Smooth muscle cell (in vitro differentiated cells): ENCODE data around the gene CEP131. TPM values are rescaled to one million over a fixed set of nuclear protein-coding genes. Genes with fewer than 3 reads are reported as not detected.

Experiments used
- DNase-seq: peaks from one replicate; lab custom pipeline; 2025; ENCODE audit not compliant: unreplicated experiment; lab: John Stamatoyannopoulos, UW
- H2AFZ ChIP-seq: fragments of 200-600 bp; sonication (generic); 2 replicates; pipeline ENCODE4 v1.6.0; 2016; ENCODE audit warnings: antibody characterized with exemption, low read depth, mild to moderate bottlenecking
- H3F3A ChIP-seq: fragments of 200-600 bp; sonication (generic); 2 replicates; pipeline ENCODE4 v1.6.0; 2017; ENCODE audit warnings: antibody characterized with exemption, low read depth
- H3K27ac ChIP-seq: fragments of 200-600 bp; sonication (generic); 2 replicates; pipeline ENCODE4 v1.5.1; 2016; ENCODE audit warnings: low read depth, mild to moderate bottlenecking
- H3K27me3 ChIP-seq: fragments of 200-600 bp; sonication (generic); 2 replicates; pipeline ENCODE4 v1.6.1; 2016; ENCODE audit warnings: low read depth, mild to moderate bottlenecking
- H3K36me3 ChIP-seq: fragments of 200-600 bp; sonication (generic); 2 replicates; pipeline ENCODE4 v1.5.1; 2016; ENCODE audit warnings: low read depth
- H3K4me1 ChIP-seq: fragments of 200-600 bp; sonication (generic); 2 replicates; pipeline ENCODE4 v1.5.1; 2016; ENCODE audit warnings: low read depth
- H3K4me2 ChIP-seq: fragments of 200-600 bp; sonication (generic); 2 replicates; pipeline ENCODE4 v1.6.0; 2016; ENCODE audit warnings: mild to moderate bottlenecking
- H3K4me3 ChIP-seq: fragments of 200-600 bp; sonication (generic); 2 replicates; pipeline ENCODE4 v1.5.1; 2016; ENCODE audit warnings: mild to moderate bottlenecking
- H3K79me2 ChIP-seq: fragments of 200-600 bp; sonication (generic); 2 replicates; pipeline ENCODE4 v1.6.0; 2016; ENCODE audit warnings: low read depth, mild to moderate bottlenecking
- H3K9ac ChIP-seq: fragments of 200-600 bp; sonication (generic); 2 replicates; pipeline ENCODE4 v1.6.0; 2016; ENCODE audit warnings: low read depth
- H3K9me3 ChIP-seq: fragments of 200-600 bp; sonication (generic); replicated peaks from 2 replicates; pipeline ENCODE4 v1.5.1; 2016; ENCODE audit warnings: low read depth
- H4K20me1 ChIP-seq: fragments of 200-600 bp; sonication (generic); 2 replicates; pipeline ENCODE4 v1.6.0; 2016; ENCODE audit warnings: low read depth
- WGBS: methylation state at CpG from one replicate; pipeline ENCODE4 v1.1.7; 2016; ENCODE audit warnings: low lambda C conversion rate; 5-methylcytosine and 5-hydroxymethylcytosine counted together
- polyA plus RNA-seq: library from polyadenylated mRNA; unstranded; fragments of >200 nt; fragmentation: Nextera tagmentation; extraction: Ambion mirVana; gene quantifications from 2 replicates; pipeline ENCODE4 v1.2.1, GENCODE V29; 2016
- total RNA-seq: library from RNA; depleted of rRNA; stranded (reverse); fragments of >200 nt; gene quantifications from 2 replicates; pipeline ENCODE4 v1.2.3, GENCODE V29; 2014
- TF ChIP-seq, protein P1 (sequence below): fragments of 200-600 bp; sonication (generic); IDR thresholded peaks from 2 replicates; pipeline ENCODE4 v1.5.1; 2017; ENCODE audit warnings: borderline replicate concordance, mild to moderate bottlenecking, antibody characterized with exemption; ENCODE audit not compliant: insufficient read depth, poor library complexity, severe bottlenecking

Gene CEP131
- total and polyA plus RNA-seq, 2 experiments from 2014 or later: 3.0 to 13.4 TPM

DNA sequence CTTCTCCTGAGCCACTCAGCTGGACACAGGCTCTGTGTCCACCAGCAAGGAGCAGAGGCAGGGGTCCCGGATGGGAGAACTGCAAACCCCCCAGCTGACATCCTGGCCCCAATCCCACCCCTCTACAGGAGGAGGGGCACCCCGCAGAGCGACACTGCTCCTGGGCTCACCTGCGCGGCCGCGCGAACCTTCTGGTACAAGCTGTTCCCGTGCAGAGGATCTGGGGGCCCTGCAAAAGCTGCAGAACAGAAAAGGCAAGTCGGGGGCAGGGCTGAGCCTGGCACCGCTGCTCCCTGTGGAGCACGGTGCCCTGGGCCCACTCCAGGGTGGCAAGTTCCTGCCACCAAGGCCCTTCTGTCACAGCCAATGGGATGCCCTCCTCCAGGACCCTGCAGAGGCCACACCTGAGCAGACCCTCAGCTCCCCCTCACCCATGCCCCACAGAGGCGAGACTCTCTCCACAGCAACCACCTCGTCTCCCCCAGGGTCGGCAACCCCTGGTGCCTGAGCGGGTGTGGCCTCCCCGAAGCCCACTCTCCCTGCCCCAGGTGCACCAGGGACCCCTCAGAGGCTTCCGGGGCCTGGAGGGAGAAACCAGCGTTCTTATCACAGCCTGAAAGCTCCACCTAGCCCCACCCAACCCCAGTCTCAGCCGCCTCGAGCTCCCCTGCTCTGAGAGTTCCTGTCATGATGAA lies 11.2 kb upstream of the CEP131 start:
- no peak overlapping the region for H2AFZ ChIP-seq
- WGBS: 95% methylated on average over 21 of the region's 21 CpGs
- no peak overlapping the region for H3K4me2 ChIP-seq

DNA sequence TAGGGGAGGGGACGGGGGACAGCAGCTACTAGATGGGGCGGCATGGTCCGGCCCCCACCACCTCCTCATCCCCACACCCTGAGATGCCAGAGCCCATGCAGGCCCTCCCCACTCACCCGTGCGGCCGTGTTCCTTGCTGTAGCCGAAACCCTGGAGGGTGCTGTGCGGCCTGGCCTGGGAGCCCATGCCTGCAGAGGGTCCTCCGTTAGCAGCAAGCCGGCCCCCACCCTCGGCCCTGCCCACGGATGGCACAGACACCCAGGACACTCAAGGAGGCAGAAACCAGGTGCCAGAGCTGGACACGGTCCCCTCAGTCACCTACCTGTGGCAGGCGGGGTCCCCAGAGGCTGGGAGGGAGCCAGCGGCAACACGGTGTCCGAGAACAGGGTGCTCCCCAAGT lies 10.6 kb upstream of the CEP131 start:
- Histone ChIP-seq H3K27me3 (no peaks in the 10 kb centered on the region), H3K79me2 (peaks cover 16% of the 10 kb centered on the region), H3F3A (no peaks in the 10 kb centered on the region), H3K4me2 (no peak overlapping the region), H4K20me1 (peaks cover 46% of the 10 kb centered on the region), H3K9me3 (no peaks in the 10 kb centered on the region), H2AFZ (no peak overlapping the region), H3K4me1 (no peaks in the 10 kb centered on the region), H3K36me3 (no peaks in the 10 kb centered on the region), H3K27ac (no peak overlapping the region), H3K9ac (no peak overlapping the region), H3K4me3 (no peak overlapping the region)
- no peak for DNase-seq
- WGBS: 98% methylated on average over 7 of the region's 17 CpGs
- TF ChIP-seq, protein P1, sequence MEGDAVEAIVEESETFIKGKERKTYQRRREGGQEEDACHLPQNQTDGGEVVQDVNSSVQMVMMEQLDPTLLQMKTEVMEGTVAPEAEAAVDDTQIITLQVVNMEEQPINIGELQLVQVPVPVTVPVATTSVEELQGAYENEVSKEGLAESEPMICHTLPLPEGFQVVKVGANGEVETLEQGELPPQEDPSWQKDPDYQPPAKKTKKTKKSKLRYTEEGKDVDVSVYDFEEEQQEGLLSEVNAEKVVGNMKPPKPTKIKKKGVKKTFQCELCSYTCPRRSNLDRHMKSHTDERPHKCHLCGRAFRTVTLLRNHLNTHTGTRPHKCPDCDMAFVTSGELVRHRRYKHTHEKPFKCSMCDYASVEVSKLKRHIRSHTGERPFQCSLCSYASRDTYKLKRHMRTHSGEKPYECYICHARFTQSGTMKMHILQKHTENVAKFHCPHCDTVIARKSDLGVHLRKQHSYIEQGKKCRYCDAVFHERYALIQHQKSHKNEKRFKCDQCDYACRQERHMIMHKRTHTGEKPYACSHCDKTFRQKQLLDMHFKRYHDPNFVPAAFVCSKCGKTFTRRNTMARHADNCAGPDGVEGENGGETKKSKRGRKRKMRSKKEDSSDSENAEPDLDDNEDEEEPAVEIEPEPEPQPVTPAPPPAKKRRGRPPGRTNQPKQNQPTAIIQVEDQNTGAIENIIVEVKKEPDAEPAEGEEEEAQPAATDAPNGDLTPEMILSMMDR: no peak

More for the DNA sequence above, 11.2 kb upstream of the CEP131 start:
- Histone ChIP-seq H3K9ac (no peak overlapping the region), H3K79me2 (peaks cover 20% of the 10 kb centered on the region), H3K4me1 (no peaks in the 10 kb centered on the region), H4K20me1 (peaks cover 46% of the 10 kb centered on the region), H3K36me3 (no peaks in the 10 kb centered on the region), H3K9me3 (no peaks in the 10 kb centered on the region), H3K27me3 (no peaks in the 10 kb centered on the region), H3K27ac (no peak overlapping the region), H3F3A (no peaks in the 10 kb centered on the region), H3K4me3 (no peak overlapping the region)
- TF ChIP-seq, protein P1: no peak
- no peak for DNase-seq

GRCh38 chr17:81232616-81233241 lies 10.0 kb upstream of the CEP131 start:
- Histone ChIP-seq H4K20me1 (peaks cover 44% of the 10 kb centered on the region), H2AFZ (no peak overlapping the region), H3K36me3 (no peaks in the 10 kb centered on the region), H3K9ac (no peak overlapping the region), H3K9me3 (no peaks in the 10 kb centered on the region), H3K27me3 (no peaks in the 10 kb centered on the region), H3K79me2 (peaks cover 11% of the 10 kb centered on the region), H3K4me1 (no peaks in the 10 kb centered on the region), H3K27ac (no peak overlapping the region), H3F3A (no peaks in the 10 kb centered on the region), H3K4me2 (no peak overlapping the region), H3K4me3 (no peak overlapping the region)
- DNase-seq: no peak
- 95% methylated on average over 19 of the region's 19 CpGs for WGBS
- TF ChIP-seq, protein P1: no peak
